ENCODE results near the gene COL1A2.

Gene COL1A2

GRCh38 chr7:94452239-94452638 is 57.5 kb downstream of the COL1A2 start:
- no peak for TF ChIP-seq CTCF (conservative IDR thresholded peaks at IDR 0.05)
- H3K27ac ChIP-seq = peak overlapping the region; percentile 90

- TF ChIP-seq CTCF (conservative IDR thresholded peaks at IDR 0.05) = no peak
- H3K27ac ChIP-seq = peak overlapping the region; percentile 90
Measured at GRCh38 chr7:94453898-94454297, 59.2 kb downstream of the COL1A2 start.

- no peak overlapping the region for H3K27ac ChIP-seq
- TF ChIP-seq CTCF (conservative IDR thresholded peaks at IDR 0.05) = no peak
Measured at GRCh38 chr7:94458041-94458440, 63.3 kb downstream of the COL1A2 start.

GRCh38 chr7:94466516-94466915 is 71.8 kb downstream of the COL1A2 start:
- no peak overlapping the region for H3K27ac ChIP-seq
- TF ChIP-seq CTCF (conservative IDR thresholded peaks at IDR 0.05) = no peak

- no peak for TF ChIP-seq CTCF (conservative IDR thresholded peaks at IDR 0.05)
- no peak overlapping the region for H3K27ac ChIP-seq
Measured at GRCh38 chr7:94471604-94472003, 76.9 kb downstream of the COL1A2 start.

- no peak overlapping the region for H3K27ac ChIP-seq
- TF ChIP-seq CTCF (conservative IDR thresholded peaks at IDR 0.05) = no peak
Measured at GRCh38 chr7:94472608-94473007, 77.9 kb downstream of the COL1A2 start.

GRCh38 chr7:94476251-94476840 is 81.7 kb downstream of the COL1A2 start:
- no peak for TF ChIP-seq CTCF (conservative IDR thresholded peaks at IDR 0.05)
- H3K27ac ChIP-seq = no peak overlapping the region
